AG04449 (cell line): ENCODE data around the gene PLEKHD1.

Experiments
- CTCF ChIA-PET: fragments of 350-600 bp; formaldehyde crosslinking; extraction: SDS; loops from one replicate; lab custom pipeline; 2021; ENCODE audit warnings: antibody characterized with exemption; lab: Yijun Ruan, JAX
- POLR2A ChIA-PET: fragments of 400-600, 350-600 bp; formaldehyde crosslinking; extraction: SDS; loops from one replicate; lab custom pipeline; 2020; ENCODE audit warnings: antibody characterized with exemption, inconsistent platforms; lab: Yijun Ruan, JAX
- DNase-seq: peaks from one replicate; pipeline ENCODE4 v3.0.0-alpha.2; 2010; ENCODE audit warnings: low read depth, low spot score
- H3K4me3 ChIP-seq: 2 replicates; pipeline ENCODE4 v1.5.1; 2011; ENCODE audit warnings: low read depth, mild to moderate bottlenecking, control low read depth, low read length
- CTCF ChIP-seq: IDR thresholded peaks from one replicate; pipeline ENCODE4 v1.5.1; 2011; ENCODE audit warnings: mild to moderate bottlenecking, moderate library complexity, low read length, control low read depth, inconsistent platforms; ENCODE audit not compliant: insufficient read depth; ENCODE audit errors: missing control alignments

PLEKHD1 gene

DNA sequence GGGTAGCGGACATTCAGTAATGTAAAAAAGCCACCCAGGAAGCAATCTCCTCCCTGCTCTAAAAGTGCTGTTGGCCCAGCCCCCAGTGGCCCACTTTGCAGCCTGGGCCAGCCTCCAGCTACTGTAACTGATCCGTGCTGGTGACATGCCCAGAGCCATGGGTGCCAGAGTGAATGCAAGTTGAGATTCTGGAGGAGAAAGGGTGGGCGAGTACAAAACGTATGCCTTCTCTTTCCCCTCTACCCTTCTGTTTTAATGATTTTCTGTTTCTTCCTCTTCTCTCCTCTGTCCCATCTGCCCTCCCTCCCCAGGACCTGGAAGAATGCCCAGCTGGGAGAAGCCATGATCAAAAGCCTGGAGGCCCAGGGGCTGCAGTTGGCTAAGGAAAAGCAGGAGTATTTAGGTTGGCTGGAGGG lies 16.9 kb downstream of the PLEKHD1 start:
- TF ChIP-seq CTCF, result no peak
- POLR2A ChIA-PET, result no interaction called here
- H3K4me3 ChIP-seq, result no peak overlapping the region
- no peak for DNase-seq
- CTCF ChIA-PET, result interaction anchor here (2.0 kb wide), 1 partner anchor 8 kb away, joined by 5 read pairs; no protein-coding TSS in a partner anchor

- H3K4me3 ChIP-seq, result no peak overlapping the region
- DNase-seq, result no peak
- TF ChIP-seq CTCF, result no peak
- POLR2A ChIA-PET, result no interaction called here
- CTCF ChIA-PET, result interaction anchor here (0.6 to 1.2 kb wide), 4 partner anchors 8 to 71 kb away, joined by 3 to 6 read pairs (median 3); no protein-coding TSS in a partner anchor
These were observed 20.2 kb downstream of the PLEKHD1 start for GRCh38 chr14:69504775-69505174.

DNA sequence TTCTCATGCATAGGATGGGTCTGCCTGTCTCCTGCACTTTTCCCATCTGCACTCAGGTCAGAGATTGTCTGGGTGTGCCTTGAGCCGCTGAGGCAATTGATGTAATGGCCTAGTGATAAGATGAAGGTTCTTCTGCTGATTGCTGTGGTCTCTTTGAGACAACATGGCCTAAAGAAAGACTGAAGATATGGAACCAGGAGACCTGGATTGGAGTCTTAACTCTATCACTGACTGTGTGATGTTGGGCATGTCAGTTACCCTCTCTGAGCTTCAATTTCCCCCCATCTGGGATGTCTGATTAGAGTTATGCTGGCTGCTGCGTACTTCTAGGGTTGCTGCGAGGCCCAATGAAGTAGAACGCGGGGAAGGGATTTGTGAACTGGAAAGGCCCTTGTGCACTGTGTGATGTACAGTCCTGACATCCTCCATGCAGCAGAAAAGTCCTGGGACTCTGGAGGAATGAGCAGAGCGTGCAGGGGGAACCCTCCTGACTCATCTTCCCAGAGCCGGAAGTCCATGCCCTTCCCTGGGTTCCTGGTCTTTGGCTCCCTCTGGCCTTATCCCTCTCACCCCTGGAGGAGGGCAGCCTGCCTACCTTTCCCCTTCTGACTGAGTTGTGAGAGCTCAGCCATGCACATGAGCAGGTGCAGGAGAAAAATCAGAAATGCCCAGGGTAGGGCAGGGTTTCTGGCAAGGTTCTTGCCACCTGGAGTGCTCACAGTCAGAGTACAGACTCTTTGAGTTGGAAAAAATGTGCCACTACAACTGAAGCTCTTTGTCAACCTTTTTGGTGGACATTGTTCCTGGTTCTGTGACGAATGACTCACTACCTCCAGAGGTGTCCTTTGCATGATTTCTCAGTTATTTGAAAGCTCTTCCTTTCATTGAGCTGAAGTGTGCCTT lies 21.1 kb downstream of the PLEKHD1 start:
- POLR2A ChIA-PET, result no interaction called here
- CTCF ChIA-PET, result interaction anchor here (0.6 to 1.2 kb wide), 4 partner anchors 9 to 70 kb away, joined by 3 to 6 read pairs (median 3); no protein-coding TSS in a partner anchor
- DNase-seq, result no peak
- no peak for TF ChIP-seq CTCF
- no peak overlapping the region for H3K4me3 ChIP-seq

- ChIA-PET CTCF (no interaction called here), POLR2A (no interaction called here)
- no peak for DNase-seq
- H3K4me3 ChIP-seq, result no peak overlapping the region
- TF ChIP-seq CTCF, result no peak
These were observed 21.7 kb downstream of the PLEKHD1 start for GRCh38 chr14:69506241-69506595.

DNA sequence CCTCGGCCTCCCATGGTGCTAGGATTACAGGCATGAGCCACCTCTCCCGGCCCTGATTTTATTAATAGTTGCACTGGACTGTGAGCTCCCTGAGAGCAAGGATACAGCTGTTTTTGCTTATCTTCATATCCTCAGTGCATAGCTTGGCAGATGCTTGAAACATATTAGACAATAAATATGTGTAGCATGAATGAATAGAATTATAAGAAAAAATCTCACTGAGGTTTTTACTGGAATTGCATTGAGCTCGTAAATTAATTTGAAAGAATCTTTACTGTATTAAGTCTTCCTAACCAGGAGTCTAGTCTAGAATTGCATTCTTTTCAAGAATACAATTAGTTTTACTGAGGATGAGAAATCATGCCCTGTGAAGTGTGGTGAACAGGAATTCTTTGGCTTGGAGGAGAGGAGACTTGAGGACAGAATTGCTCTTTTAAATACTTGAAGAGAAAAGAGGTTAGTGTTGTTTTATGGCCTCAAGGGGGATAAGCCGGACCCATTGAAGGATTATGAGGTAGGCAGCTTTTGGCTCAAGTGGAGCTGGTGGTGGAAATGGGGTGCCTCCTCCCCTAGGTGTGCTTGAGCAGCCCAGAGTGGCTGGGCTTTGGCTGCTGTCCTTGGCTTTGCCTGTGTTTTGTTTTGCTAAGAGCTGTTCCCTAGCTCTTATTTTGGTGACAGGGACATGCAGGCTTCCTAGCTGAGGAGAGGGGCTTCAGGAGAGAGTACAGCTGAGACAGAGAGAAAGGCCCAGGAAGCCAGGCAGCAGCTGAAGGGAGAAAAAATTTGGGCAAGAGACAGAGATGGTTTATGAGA lies 34.0 kb downstream of the PLEKHD1 start:
- no peak overlapping the region for H3K4me3 ChIP-seq
- no peak for DNase-seq
- ChIA-PET CTCF (interaction anchor here (1.2 to 4.2 kb wide), 3 partner anchors 9 to 30 kb away, joined by 3 to 24 read pairs (median 6); no protein-coding TSS in a partner anchor), POLR2A (no interaction called here)
- TF ChIP-seq CTCF, result no peak
